SK-N-SH treated with all-trans-retinoic acid at 6 μM for 48 hours (cell line): ENCODE data around the gene ASB7.

Experiments
- BACH2 ChIP-seq: fragments of 250-450 bp; sonication (Bioruptor Pico); IDR thresholded peaks from 2 replicates; pipeline ENCODE4 v1.9.0; 2021; ENCODE audit warnings: mild to moderate bottlenecking, borderline replicate concordance
- ESRRG ChIP-seq: fragments of 250-450 bp; sonication (Bioruptor Pico); IDR thresholded peaks from 2 replicates; pipeline ENCODE4 v1.6.1; 2021; ENCODE audit warnings: mild to moderate bottlenecking
- OSR1 ChIP-seq: fragments of 250-450 bp; sonication (Bioruptor Pico); IDR thresholded peaks from 2 replicates; pipeline ENCODE4 v1.8.0; 2022; ENCODE audit warnings: moderate library complexity, mild to moderate bottlenecking, inconsistent platforms
- ZC3H10 ChIP-seq: fragments of 250-450 bp; sonication (Bioruptor Pico); IDR thresholded peaks from 2 replicates; pipeline ENCODE4 v1.5.1; 2021; ENCODE audit warnings: mild to moderate bottlenecking, moderate library complexity
- ZFP3 ChIP-seq: fragments of 250-450 bp; sonication (Bioruptor Pico); IDR thresholded peaks from 2 replicates; pipeline ENCODE4 v1.5.0; 2020; ENCODE audit warnings: mild to moderate bottlenecking, moderate library complexity
- ZFP30 ChIP-seq: fragments of 450-650 bp; formaldehyde crosslinking; IDR thresholded peaks from 2 replicates; pipeline ENCODE4 v1.5.0; 2022; ENCODE audit warnings: mild to moderate bottlenecking, moderate library complexity
- TF ChIP-seq, protein P1 (sequence below): fragments of 250-450 bp; sonication (Bioruptor Pico); IDR thresholded peaks from 2 replicates; pipeline ENCODE4 v1.8.0; 2020; ENCODE audit warnings: mild to moderate bottlenecking, moderate library complexity, borderline replicate concordance
- TF ChIP-seq, protein P2 (sequence below): fragments of 250-450 bp; sonication (Bioruptor Pico); IDR thresholded peaks from 2 replicates; pipeline ENCODE4 v1.8.0; 2021; ENCODE audit warnings: low read depth, mild to moderate bottlenecking, moderate library complexity, borderline replicate concordance
- TF ChIP-seq, protein P3 (sequence below): fragments of 250-450 bp; sonication (Bioruptor Pico); IDR thresholded peaks from 2 replicates; pipeline ENCODE4 v1.5.1; 2020; ENCODE audit warnings: low read depth, mild to moderate bottlenecking, moderate library complexity
- TF ChIP-seq, protein P4 (sequence below): fragments of 250-450 bp; sonication (Bioruptor Pico); IDR thresholded peaks from 2 replicates; pipeline ENCODE4 v1.5.1; 2021; ENCODE audit warnings: mild to moderate bottlenecking, moderate library complexity

DNA sequence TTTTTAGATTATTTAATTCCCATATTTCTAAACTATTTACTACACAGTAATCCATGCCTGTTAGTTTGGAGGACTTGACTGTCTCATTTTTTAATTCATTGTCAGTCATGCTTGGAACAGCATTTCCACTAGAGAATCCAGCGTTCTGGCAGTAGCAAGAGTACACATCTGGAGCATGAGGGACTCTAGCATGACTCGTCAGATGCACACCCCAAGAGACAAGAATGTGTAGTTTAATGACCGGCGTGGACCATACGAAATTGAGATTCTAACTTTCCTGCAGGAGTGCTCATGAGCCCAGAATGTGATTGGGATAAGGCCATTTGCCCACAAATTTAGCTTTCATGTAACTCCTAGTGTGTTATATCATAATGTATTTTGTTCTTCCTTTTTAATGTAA is 48.9 kb downstream of the ASB7 start:
- TF ChIP-seq, protein P1, sequence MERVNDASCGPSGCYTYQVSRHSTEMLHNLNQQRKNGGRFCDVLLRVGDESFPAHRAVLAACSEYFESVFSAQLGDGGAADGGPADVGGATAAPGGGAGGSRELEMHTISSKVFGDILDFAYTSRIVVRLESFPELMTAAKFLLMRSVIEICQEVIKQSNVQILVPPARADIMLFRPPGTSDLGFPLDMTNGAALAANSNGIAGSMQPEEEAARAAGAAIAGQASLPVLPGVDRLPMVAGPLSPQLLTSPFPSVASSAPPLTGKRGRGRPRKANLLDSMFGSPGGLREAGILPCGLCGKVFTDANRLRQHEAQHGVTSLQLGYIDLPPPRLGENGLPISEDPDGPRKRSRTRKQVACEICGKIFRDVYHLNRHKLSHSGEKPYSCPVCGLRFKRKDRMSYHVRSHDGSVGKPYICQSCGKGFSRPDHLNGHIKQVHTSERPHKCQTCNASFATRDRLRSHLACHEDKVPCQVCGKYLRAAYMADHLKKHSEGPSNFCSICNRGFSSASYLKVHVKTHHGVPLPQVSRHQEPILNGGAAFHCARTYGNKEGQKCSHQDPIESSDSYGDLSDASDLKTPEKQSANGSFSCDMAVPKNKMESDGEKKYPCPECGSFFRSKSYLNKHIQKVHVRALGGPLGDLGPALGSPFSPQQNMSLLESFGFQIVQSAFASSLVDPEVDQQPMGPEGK (CRISPR knock-in tag), result no peak
- TF ChIP-seq, protein P2, sequence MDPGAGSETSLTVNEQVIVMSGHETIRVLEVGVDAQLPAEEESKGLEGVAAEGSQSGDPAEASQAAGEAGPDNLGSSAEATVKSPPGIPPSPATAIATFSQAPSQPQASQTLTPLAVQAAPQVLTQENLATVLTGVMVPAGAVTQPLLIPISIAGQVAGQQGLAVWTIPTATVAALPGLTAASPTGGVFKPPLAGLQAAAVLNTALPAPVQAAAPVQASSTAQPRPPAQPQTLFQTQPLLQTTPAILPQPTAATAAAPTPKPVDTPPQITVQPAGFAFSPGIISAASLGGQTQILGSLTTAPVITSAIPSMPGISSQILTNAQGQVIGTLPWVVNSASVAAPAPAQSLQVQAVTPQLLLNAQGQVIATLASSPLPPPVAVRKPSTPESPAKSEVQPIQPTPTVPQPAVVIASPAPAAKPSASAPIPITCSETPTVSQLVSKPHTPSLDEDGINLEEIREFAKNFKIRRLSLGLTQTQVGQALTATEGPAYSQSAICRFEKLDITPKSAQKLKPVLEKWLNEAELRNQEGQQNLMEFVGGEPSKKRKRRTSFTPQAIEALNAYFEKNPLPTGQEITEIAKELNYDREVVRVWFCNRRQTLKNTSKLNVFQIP (CRISPR knock-in tag), result no peak
- TF ChIP-seq OSR1 (CRISPR knock-in tag) (no peak), ESRRG (CRISPR knock-in tag) (no peak), ZC3H10 (no peak), BACH2 (CRISPR knock-in tag) (no peak), ZFP30 (no peak), ZFP3 (no peak)
- TF ChIP-seq, protein P3, sequence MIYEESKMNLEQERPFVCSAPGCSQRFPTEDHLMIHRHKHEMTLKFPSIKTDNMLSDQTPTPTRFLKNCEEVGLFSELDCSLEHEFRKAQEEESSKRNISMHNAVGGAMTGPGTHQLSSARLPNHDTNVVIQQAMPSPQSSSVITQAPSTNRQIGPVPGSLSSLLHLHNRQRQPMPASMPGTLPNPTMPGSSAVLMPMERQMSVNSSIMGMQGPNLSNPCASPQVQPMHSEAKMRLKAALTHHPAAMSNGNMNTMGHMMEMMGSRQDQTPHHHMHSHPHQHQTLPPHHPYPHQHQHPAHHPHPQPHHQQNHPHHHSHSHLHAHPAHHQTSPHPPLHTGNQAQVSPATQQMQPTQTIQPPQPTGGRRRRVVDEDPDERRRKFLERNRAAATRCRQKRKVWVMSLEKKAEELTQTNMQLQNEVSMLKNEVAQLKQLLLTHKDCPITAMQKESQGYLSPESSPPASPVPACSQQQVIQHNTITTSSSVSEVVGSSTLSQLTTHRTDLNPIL (CRISPR knock-in tag), result no peak
- TF ChIP-seq, protein P4, sequence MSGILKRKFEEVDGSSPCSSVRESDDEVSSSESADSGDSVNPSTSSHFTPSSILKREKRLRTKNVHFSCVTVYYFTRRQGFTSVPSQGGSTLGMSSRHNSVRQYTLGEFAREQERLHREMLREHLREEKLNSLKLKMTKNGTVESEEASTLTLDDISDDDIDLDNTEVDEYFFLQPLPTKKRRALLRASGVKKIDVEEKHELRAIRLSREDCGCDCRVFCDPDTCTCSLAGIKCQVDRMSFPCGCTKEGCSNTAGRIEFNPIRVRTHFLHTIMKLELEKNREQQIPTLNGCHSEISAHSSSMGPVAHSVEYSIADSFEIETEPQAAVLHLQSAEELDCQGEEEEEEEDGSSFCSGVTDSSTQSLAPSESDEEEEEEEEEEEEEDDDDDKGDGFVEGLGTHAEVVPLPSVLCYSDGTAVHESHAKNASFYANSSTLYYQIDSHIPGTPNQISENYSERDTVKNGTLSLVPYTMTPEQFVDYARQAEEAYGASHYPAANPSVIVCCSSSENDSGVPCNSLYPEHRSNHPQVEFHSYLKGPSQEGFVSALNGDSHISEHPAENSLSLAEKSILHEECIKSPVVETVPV, result no peak
